Astrocyte (in vitro differentiated cells and primary cell): ENCODE measurements around the gene NCAPD3. TPM values are rescaled to one million over a fixed set of nuclear protein-coding genes. Genes with fewer than 3 reads are reported as not detected.

ENCODE experiments used
- DNase-seq: peaks from one replicate; pipeline ENCODE4 v3.0.0-alpha.2; 2010; ENCODE audit warnings: low read depth
- FAIRE-seq: peaks from 2 replicates; lab custom pipeline; 2011; peaks lifted over from hg19 to GRCh38; lab: Jason Lieb, UNC
- H2AFZ ChIP-seq: 2 replicates; pipeline ENCODE4 v1.6.0; 2012; ENCODE audit warnings: low read depth, low read length, inconsistent platforms
- H3K27ac ChIP-seq: 2 replicates; pipeline ENCODE4 v1.5.1; 2011; ENCODE audit warnings: low read depth, low read length, inconsistent platforms
- H3K27me3 ChIP-seq: 2 replicates; pipeline ENCODE4 v1.6.0; 2011; ENCODE audit warnings: low read length, inconsistent platforms; ENCODE audit not compliant: insufficient read depth
- H3K36me3 ChIP-seq: 2 replicates; pipeline ENCODE4 v1.5.1; 2011; ENCODE audit warnings: low read length, inconsistent platforms; ENCODE audit not compliant: insufficient read depth
- H3K4me1 ChIP-seq: 2 replicates; pipeline ENCODE4 v1.5.1; 2011; ENCODE audit warnings: low read length, inconsistent platforms; ENCODE audit not compliant: insufficient read depth
- H3K4me2 ChIP-seq: 2 replicates; pipeline ENCODE4 v1.6.0; 2012; ENCODE audit warnings: low read length, inconsistent platforms
- H3K4me3 ChIP-seq: 2 replicates; pipeline ENCODE4 v1.5.1; 2011; ENCODE audit warnings: low read depth, mild to moderate bottlenecking, low read length, inconsistent platforms; ENCODE audit not compliant: insufficient read depth
- H3K79me2 ChIP-seq: 2 replicates; pipeline ENCODE4 v1.6.0; 2012; ENCODE audit warnings: mild to moderate bottlenecking, low read length, inconsistent platforms; ENCODE audit not compliant: insufficient read depth
- H3K9ac ChIP-seq: 2 replicates; pipeline ENCODE4 v1.6.0; 2012; ENCODE audit warnings: mild to moderate bottlenecking, low read length, inconsistent platforms
- H3K9me3 ChIP-seq: 2 replicates; pipeline ENCODE4 v1.5.1; 2012; ENCODE audit warnings: low read depth, mild to moderate bottlenecking, low read length, inconsistent platforms; ENCODE audit not compliant: insufficient read depth
- H4K20me1 ChIP-seq: 2 replicates; pipeline ENCODE4 v1.6.0; 2012; ENCODE audit warnings: low read length, inconsistent platforms; ENCODE audit not compliant: insufficient read depth
- H3K27ac Mint-ChIP-seq: one replicate; pipeline ENCODE4 v1.8.0; 2021; ENCODE audit warnings: mild to moderate bottlenecking, mixed read lengths; ENCODE audit not compliant: unreplicated experiment
- H3K27me3 Mint-ChIP-seq: one replicate; pipeline ENCODE4 v1.8.0; 2021; ENCODE audit warnings: low read depth, mixed read lengths; ENCODE audit not compliant: unreplicated experiment
- H3K36me3 Mint-ChIP-seq: one replicate; pipeline ENCODE4 v1.8.0; 2021; ENCODE audit warnings: low read depth, mixed read lengths; ENCODE audit not compliant: unreplicated experiment
- H3K4me1 Mint-ChIP-seq: one replicate; pipeline ENCODE4 v1.8.0; 2021; ENCODE audit warnings: low read depth, mixed read lengths; ENCODE audit not compliant: unreplicated experiment
- H3K4me3 Mint-ChIP-seq: one replicate; pipeline ENCODE4 v1.8.0; 2021; ENCODE audit warnings: mild to moderate bottlenecking, moderate library complexity, mixed read lengths; ENCODE audit not compliant: unreplicated experiment
- H3K9me3 Mint-ChIP-seq: one replicate; pipeline ENCODE4 v1.8.0; 2021; ENCODE audit warnings: mild to moderate bottlenecking, mixed read lengths; ENCODE audit not compliant: unreplicated experiment
- CTCF ChIP-seq: IDR thresholded peaks from 2 replicates; pipeline ENCODE4 v1.5.1; 2011; ENCODE audit warnings: low read depth, mild to moderate bottlenecking, inconsistent platforms, low read length, moderate library complexity; ENCODE audit not compliant: insufficient read depth
- EZH2 ChIP-seq: IDR thresholded peaks from 2 replicates; pipeline ENCODE4 v1.6.1; 2012; ENCODE audit warnings: mild to moderate bottlenecking, low read length, inconsistent platforms; ENCODE audit not compliant: insufficient read depth
- total RNA-seq: library from RNA; stranded (reverse); gene quantifications from 2 replicates; pipeline ENCODE4 v1.2.1, GENCODE V29; 2021

NCAPD3 gene
- total RNA-seq, 1 donor from 2014 or later: 18.5 TPM

- Histone ChIP-seq H3K4me3 (no peak overlapping the region), H3K27me3 (no peaks in the 10 kb centered on the region), H3K4me2 (no peak overlapping the region), H3K36me3 (peaks cover 19% of the 10 kb centered on the region), H3K9me3 (no peaks in the 10 kb centered on the region), H4K20me1 (peaks cover 3% of the 10 kb centered on the region), H3K9ac (no peak overlapping the region), H2AFZ (no peak overlapping the region), H3K4me1 (no peaks in the 10 kb centered on the region), H3K27ac (no peak overlapping the region), H3K79me2 (no peaks in the 10 kb centered on the region)
- Mint-ChIP-seq H3K9me3 (no peaks in the 10 kb centered on the region), H3K27me3 (no peaks in the 10 kb centered on the region), H3K4me1 (peaks cover 8% of the 10 kb centered on the region), H3K27ac (no peak overlapping the region), H3K36me3 (peaks cover 9% of the 10 kb centered on the region), H3K4me3 (no peak overlapping the region)
- FAIRE-seq (no peak), DNase-seq (no peak)
- TF ChIP-seq CTCF (no peak), EZH2 (no peak)
Measured at GRCh38 chr11:134242376-134242775, 18.6 kb upstream of the NCAPD3 start.

DNA sequence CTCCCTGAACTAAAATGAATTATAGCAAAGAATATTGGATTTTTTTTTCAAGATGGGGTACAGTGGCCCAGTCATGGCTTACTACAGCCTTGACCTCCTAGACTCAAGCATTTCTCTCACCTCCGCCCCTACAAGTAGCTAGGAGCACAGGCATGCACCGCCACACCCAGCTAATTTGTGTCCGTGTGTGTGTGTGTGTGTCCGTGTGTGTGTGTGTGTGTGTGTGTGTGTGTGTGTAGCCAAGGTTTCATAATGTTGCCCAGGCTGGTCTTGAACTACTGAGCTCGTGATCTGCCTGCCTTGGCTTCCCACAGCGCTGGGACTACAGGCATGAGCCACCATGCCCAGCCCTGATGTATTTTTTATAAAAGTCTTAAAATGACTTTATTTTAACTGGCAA lies 16.8 kb upstream of the NCAPD3 start:
- H3K36me3 Mint-ChIP-seq: peaks cover 4% of the 10 kb centered on the region
- Histone ChIP-seq H3K27ac (no peak overlapping the region), H3K36me3 (peaks cover 19% of the 10 kb centered on the region), H3K4me3 (no peak overlapping the region), H3K9me3 (no peaks in the 10 kb centered on the region), H4K20me1 (peaks cover 3% of the 10 kb centered on the region), H2AFZ (no peak overlapping the region), H3K27me3 (no peaks in the 10 kb centered on the region), H3K79me2 (no peaks in the 10 kb centered on the region), H3K9ac (no peak overlapping the region), H3K4me2 (no peak overlapping the region), H3K4me1 (no peaks in the 10 kb centered on the region)
- DNase-seq (no peak), FAIRE-seq (no peak)
- H3K4me3 Mint-ChIP-seq: no peak overlapping the region
- no peak overlapping the region for H3K27ac Mint-ChIP-seq
- peaks cover 15% of the 10 kb centered on the region for H3K4me1 Mint-ChIP-seq
- H3K9me3 Mint-ChIP-seq: no peaks in the 10 kb centered on the region
- TF ChIP-seq CTCF: no peak
- no peak for TF ChIP-seq EZH2
- no peaks in the 10 kb centered on the region for H3K27me3 Mint-ChIP-seq

DNA sequence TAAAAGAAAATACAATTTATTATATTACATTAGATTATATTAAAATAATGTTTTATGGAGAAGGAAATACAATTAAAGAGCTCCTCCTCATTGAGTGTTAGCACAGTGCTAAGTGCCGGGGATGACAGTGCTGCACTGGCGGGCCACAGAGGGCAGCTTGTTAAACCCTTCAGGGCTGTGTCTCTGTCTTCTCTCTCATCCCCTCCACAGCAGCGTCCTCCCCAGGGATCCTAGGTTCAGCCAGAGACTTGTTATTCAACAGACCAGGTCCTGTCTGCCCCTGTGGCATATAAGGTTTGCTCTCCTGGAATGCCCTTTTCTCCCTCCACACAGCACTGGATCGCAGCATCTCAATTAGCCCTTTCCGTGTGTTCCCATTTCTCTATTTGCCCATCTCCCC lies 15.2 kb upstream of the NCAPD3 start:
- H3K4me3 ChIP-seq: no peak overlapping the region
- H3K9ac ChIP-seq: no peak overlapping the region
- no peaks in the 10 kb centered on the region for H3K9me3 ChIP-seq
- peaks cover 23% of the 10 kb centered on the region for H3K36me3 ChIP-seq
- H3K27me3 Mint-ChIP-seq: no peaks in the 10 kb centered on the region
- no peaks in the 10 kb centered on the region for H3K4me1 ChIP-seq
- H3K27ac ChIP-seq: no peak overlapping the region
- H3K79me2 ChIP-seq: peaks cover 5% of the 10 kb centered on the region
- TF ChIP-seq CTCF (no peak), EZH2 (no peak)
- peaks cover 4% of the 10 kb centered on the region for H3K36me3 Mint-ChIP-seq
- DNase-seq: no peak
- peaks cover 14% of the 10 kb centered on the region for H4K20me1 ChIP-seq
- no peaks in the 10 kb centered on the region for H3K27me3 ChIP-seq
- H3K4me1 Mint-ChIP-seq: peaks cover 15% of the 10 kb centered on the region
- no peak overlapping the region for H3K27ac Mint-ChIP-seq
- no peak overlapping the region for H2AFZ ChIP-seq
- no peak overlapping the region for H3K4me2 ChIP-seq
- no peak overlapping the region for H3K4me3 Mint-ChIP-seq
- no peak for FAIRE-seq
- no peaks in the 10 kb centered on the region for H3K9me3 Mint-ChIP-seq
